CD14-positive monocyte (primary cell): ENCODE results near the gene PPP2CA. TPM values are rescaled to one million over a fixed set of nuclear protein-coding genes. Genes with fewer than 3 reads are reported as not detected.
A peak's percentile ranks its signal among the peaks of the same experiment; 100 is the strongest.
"Not testable (repeated sequence)": the region's sequence is repeated elsewhere in the genome, so short reads cannot be mapped to it uniquely, and the experiment has no call there.

Experiments
- DNase-seq, 3 donors: peaks; one replicate each; pipeline ENCODE4 v3.0.0-alpha.2; 2011 to 2022
- H2AFZ ChIP-seq: 2 replicates; pipeline ENCODE4 v1.6.0; 2012; ENCODE audit warnings: mild to moderate bottlenecking, low read depth, low read length, inconsistent platforms; ENCODE audit not compliant: insufficient read depth, poor library complexity, severe bottlenecking
- H3K27ac ChIP-seq, 2 donors: 1 replicate in 1 of 2; 2 replicates in 1 of 2; pipeline ENCODE4 v1.5.1; 2012 to 2013; ENCODE audit warnings: low read length in 2 of 2, control low read depth in 1 of 2, inconsistent platforms in 1 of 2, low read depth in 1 of 2, mild to moderate bottlenecking in 1 of 2
- H3K27me3 ChIP-seq, 2 donors: one replicate each; pipeline versions ENCODE4 v1.6.0 to v1.6.1; 2011 to 2013; ENCODE audit warnings: low read length in 2 of 2; ENCODE audit not compliant: control insufficient read depth in 2 of 2, insufficient read depth in 2 of 2
- H3K36me3 ChIP-seq, 2 donors: replicated peaks in 1 of 2; 1 replicate in 1 of 2; 2 replicates in 1 of 2; pipeline versions ENCODE4 v1.5.1 to v1.6.1; 2012 to 2013; ENCODE audit warnings: low read length in 2 of 2, control low read depth in 1 of 2, inconsistent platforms in 1 of 2, mild to moderate bottlenecking in 1 of 2; ENCODE audit not compliant: insufficient read depth in 2 of 2, control insufficient read depth in 1 of 2
- H3K4me1 ChIP-seq, 2 donors: 1 replicate in 1 of 2; 2 replicates in 1 of 2; pipeline versions ENCODE4 v1.5.1 to v1.6.1; 2012 to 2013; ENCODE audit warnings: low read length in 2 of 2, control low read depth in 1 of 2, inconsistent platforms in 1 of 2, mild to moderate bottlenecking in 1 of 2, moderate library complexity in 1 of 2; ENCODE audit not compliant: insufficient read depth in 2 of 2, control insufficient read depth in 1 of 2
- H3K4me2 ChIP-seq: replicated peaks from 2 replicates; pipeline ENCODE3; 2012; ENCODE audit warnings: low read length, moderate library complexity, mild to moderate bottlenecking; ENCODE audit not compliant: poor library complexity, severe bottlenecking; ENCODE audit errors: extremely low read depth
- H3K4me3 ChIP-seq, 3 experiments: fragments of 200-600 bp in 1 of 3; sonication (generic) in 1 of 3; replicated peaks in 1 of 3; 1 replicate in 2 of 3; 2 replicates in 1 of 3; pipeline ENCODE4 v1.5.1; 2011 to 2013; ENCODE audit warnings: low read length in 3 of 3, mild to moderate bottlenecking in 3 of 3, control low read depth in 2 of 3, low read depth in 2 of 3, inconsistent platforms in 1 of 3, moderate library complexity in 1 of 3
- H3K79me2 ChIP-seq: 2 replicates; pipeline ENCODE4 v1.6.0; 2012; ENCODE audit warnings: mild to moderate bottlenecking, control low read depth, inconsistent platforms, low read length, moderate library complexity; ENCODE audit not compliant: insufficient read depth
- H3K9ac ChIP-seq: 2 replicates; pipeline ENCODE4 v1.6.0; 2017; ENCODE audit warnings: low read length, mild to moderate bottlenecking; ENCODE audit not compliant: insufficient read depth, poor library complexity, severe bottlenecking
- H3K9me3 ChIP-seq, 2 donors: replicated peaks in 1 of 2; 1 replicate in 1 of 2; 2 replicates in 1 of 2; pipeline versions ENCODE4 v1.5.1 to v1.6.1; 2012 to 2013; ENCODE audit warnings: low read length in 2 of 2, control low read depth in 1 of 2; ENCODE audit not compliant: control insufficient read depth in 1 of 2, insufficient read depth in 1 of 2
- H4K20me1 ChIP-seq: 2 replicates; pipeline ENCODE4 v1.6.0; 2012; ENCODE audit warnings: mild to moderate bottlenecking, low read length, control low read depth, moderate library complexity; ENCODE audit not compliant: insufficient read depth
- H3K27ac Mint-ChIP-seq, 7 donors: one replicate each; pipeline ENCODE4 v1.8.0; 2020; ENCODE audit warnings: mild to moderate bottlenecking in 7 of 7, mixed read lengths in 7 of 7, moderate library complexity in 6 of 7, inconsistent platforms in 2 of 7
- H3K27me3 Mint-ChIP-seq, 3 donors: one replicate each; pipeline ENCODE4 v1.8.0; 2021 to 2022; ENCODE audit warnings: low read depth in 3 of 3, mild to moderate bottlenecking in 3 of 3, mixed read lengths in 3 of 3, moderate library complexity in 3 of 3, inconsistent platforms in 1 of 3
- H3K36me3 Mint-ChIP-seq, 2 donors: one replicate each; pipeline ENCODE4 v1.8.0; 2020; ENCODE audit warnings: mixed read lengths in 2 of 2, inconsistent platforms in 1 of 2, mild to moderate bottlenecking in 1 of 2
- H3K4me1 Mint-ChIP-seq: one replicate; pipeline ENCODE4 v1.8.0; 2020; ENCODE audit warnings: mild to moderate bottlenecking, mixed read lengths
- H3K4me3 Mint-ChIP-seq, 2 donors: one replicate each; pipeline ENCODE4 v1.8.0; 2020; ENCODE audit warnings: mild to moderate bottlenecking in 2 of 2, mixed read lengths in 2 of 2, moderate library complexity in 1 of 2
- H3K9me3 Mint-ChIP-seq, 7 donors: one replicate each; pipeline ENCODE4 v1.8.0; 2020 to 2022; ENCODE audit warnings: mixed read lengths in 7 of 7, mild to moderate bottlenecking in 6 of 7, moderate library complexity in 6 of 7, inconsistent platforms in 2 of 7
- CTCF ChIP-seq: fragments of 200-600 bp; IDR thresholded peaks from one replicate; pipeline ENCODE4 v1.8.0; 2022; ENCODE audit warnings: antibody characterized with exemption, mild to moderate bottlenecking
- WGBS: methylation state at CpG from one replicate; pipeline ENCODE4 v1.1.5; 2013; ENCODE audit warnings: missing lambda C conversion rate; ENCODE audit not compliant: insufficient coverage; 5-methylcytosine and 5-hydroxymethylcytosine counted together
- intact Hi-C, 2 donors: fragments of 100-400 bp; cut with micrococcal nuclease; formaldehyde crosslinking; loops; one replicate each; pipeline versions ENCODE4 v1.15.0 to v1.15.1; 2023
- polyA plus RNA-seq, 3 donors: library from polyadenylated mRNA; depleted of rRNA in 1 of 3; unstranded in 2 of 3; stranded (reverse) in 1 of 3; fragments of 300-500 nt in 2 of 3; fragments of >200 nt in 1 of 3; fragmentation: Illumina TruSeq in 2 of 3; gene quantifications; 1 replicate in 2 of 3; 2 replicates in 1 of 3; pipeline ENCODE4 v1.2.3, GENCODE V29; 2012 to 2021

PPP2CA gene
- polyA plus RNA-seq, 3 donors: 82.5 to 245 (median 225) TPM

GRCh38 chr5:134215757-134216156 is 10.1 kb downstream of the PPP2CA start:
- Mint-ChIP-seq H3K27me3 (no peaks in the 10 kb centered on the region), H3K9me3 (peaks cover 0 to 2% (median 0%) of the 10 kb centered on the region in 7 donors), H3K4me3 (no peak overlapping the region), H3K36me3 (peaks cover 14 to 25% of the 10 kb centered on the region in 2 donors), H3K27ac (peak overlapping the region in 1 of 7 donors; percentile 23), H3K4me1 (peaks cover 25% of the 10 kb centered on the region)
- 100% methylated on average over 1 of the region's 2 CpGs for WGBS
- Histone ChIP-seq H3K9me3 (peaks cover 0 to 3% of the 10 kb centered on the region in 2 donors), H3K27ac (no peak overlapping the region), H3K4me2 (no peak overlapping the region), H3K27me3 (no peaks in the 10 kb centered on the region), H2AFZ (no peak overlapping the region), H3K79me2 (peaks cover 100% of the 10 kb centered on the region), H3K36me3 (peaks cover 2 to 25% of the 10 kb centered on the region in 2 donors), H3K4me3 (no peak overlapping the region), H4K20me1 (peaks cover 100% of the 10 kb centered on the region), H3K4me1 (peaks cover 0 to 3% of the 10 kb centered on the region in 2 donors), H3K9ac (no peak overlapping the region)
- no peak for TF ChIP-seq CTCF
- intact Hi-C loops: no loop called here
- DNase-seq: no peak

GRCh38 chr5:134211263-134212031 is 14.4 kb downstream of the PPP2CA start:
- H3K4me2 ChIP-seq, H3K9ac ChIP-seq, H3K4me1 ChIP-seq, H3K27ac ChIP-seq, H2AFZ ChIP-seq, H3K9me3 ChIP-seq, intact Hi-C loops, H3K9me3 Mint-ChIP-seq, H3K27me3 Mint-ChIP-seq, H3K36me3 Mint-ChIP-seq, DNase-seq, H3K4me3 ChIP-seq, H3K27me3 ChIP-seq, H3K4me3 Mint-ChIP-seq: not testable (repeated sequence)
- peak overlapping the region in 1 of 7 donors; percentile 28 for H3K27ac Mint-ChIP-seq
- peaks cover 11% of the 10 kb centered on the region for H3K4me1 Mint-ChIP-seq
- H3K36me3 ChIP-seq: peaks cover 0 to 17% of the 10 kb centered on the region in 2 donors
- H4K20me1 ChIP-seq: peaks cover 100% of the 10 kb centered on the region
- no CpG with 5 or more reads among the region's 14 CpGs for WGBS
- peaks cover 100% of the 10 kb centered on the region for H3K79me2 ChIP-seq
